GM21447 (cell line): ENCODE results near the gene GAD1.

Experiments
- ATAC-seq: cut with Tn5 transposase; IDR thresholded peaks from one replicate; pipeline ENCODE4 v1.9.1; 2021; ENCODE audit not compliant: unreplicated experiment

Gene GAD1

DNA sequence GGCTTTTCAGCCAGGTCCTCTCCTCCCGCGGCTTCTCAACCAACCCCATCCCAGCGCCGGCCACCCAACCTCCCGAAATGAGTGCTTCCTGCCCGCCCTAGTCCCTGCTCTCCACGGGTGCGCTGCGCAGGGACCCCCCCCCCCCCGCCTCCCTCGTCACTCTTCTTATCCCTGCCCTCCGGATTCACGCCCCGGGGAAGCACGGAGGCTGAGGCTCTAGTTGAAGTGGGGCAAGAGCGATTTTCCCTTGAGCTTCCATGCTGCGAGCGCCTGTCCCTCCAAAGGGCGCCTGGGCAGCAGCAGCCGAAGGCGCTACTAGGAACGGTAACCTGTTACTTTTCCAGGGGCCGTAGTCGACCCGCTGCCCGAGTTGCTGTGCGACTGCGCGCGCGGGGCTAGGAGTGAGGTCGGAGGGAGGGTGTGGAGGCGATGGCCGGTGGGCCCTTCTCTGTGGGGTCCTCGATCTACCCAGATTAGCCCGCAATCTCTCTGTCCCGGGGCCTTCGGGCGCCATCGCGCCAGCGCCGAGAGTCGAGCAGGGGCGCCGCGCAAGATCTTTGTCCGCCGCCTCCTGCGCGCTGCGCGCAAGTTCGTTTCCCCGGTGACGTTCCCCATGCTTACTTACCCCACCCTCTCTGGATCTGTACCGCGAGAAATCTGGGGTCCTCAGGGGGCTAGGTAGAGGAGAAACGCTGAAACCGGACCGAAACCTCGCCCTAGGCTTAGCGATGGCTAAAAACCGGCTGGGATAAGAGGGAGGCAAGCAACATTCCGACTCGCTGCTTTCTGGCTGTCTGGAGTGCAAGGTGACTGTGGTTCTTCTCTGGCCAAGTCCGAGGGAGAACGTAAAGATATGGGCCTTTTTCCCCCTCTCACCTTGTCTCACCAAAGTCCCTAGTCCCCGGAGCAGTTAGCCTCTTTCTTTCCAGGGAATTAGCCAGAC is 677 bp downstream of the GAD1 start:
- no peak for ATAC-seq

GRCh38 chr2:170818036-170818751 is 1.5 kb downstream of the GAD1 start:
- no peak for ATAC-seq

- no peak for ATAC-seq
These were observed 2.2 kb downstream of the GAD1 start for GRCh38 chr2:170818752-170819470.

GRCh38 chr2:170819680-170820664 is 3.3 kb downstream of the GAD1 start:
- no peak for ATAC-seq

GRCh38 chr2:170820757-170821530 is 4.3 kb downstream of the GAD1 start:
- ATAC-seq = no peak

DNA sequence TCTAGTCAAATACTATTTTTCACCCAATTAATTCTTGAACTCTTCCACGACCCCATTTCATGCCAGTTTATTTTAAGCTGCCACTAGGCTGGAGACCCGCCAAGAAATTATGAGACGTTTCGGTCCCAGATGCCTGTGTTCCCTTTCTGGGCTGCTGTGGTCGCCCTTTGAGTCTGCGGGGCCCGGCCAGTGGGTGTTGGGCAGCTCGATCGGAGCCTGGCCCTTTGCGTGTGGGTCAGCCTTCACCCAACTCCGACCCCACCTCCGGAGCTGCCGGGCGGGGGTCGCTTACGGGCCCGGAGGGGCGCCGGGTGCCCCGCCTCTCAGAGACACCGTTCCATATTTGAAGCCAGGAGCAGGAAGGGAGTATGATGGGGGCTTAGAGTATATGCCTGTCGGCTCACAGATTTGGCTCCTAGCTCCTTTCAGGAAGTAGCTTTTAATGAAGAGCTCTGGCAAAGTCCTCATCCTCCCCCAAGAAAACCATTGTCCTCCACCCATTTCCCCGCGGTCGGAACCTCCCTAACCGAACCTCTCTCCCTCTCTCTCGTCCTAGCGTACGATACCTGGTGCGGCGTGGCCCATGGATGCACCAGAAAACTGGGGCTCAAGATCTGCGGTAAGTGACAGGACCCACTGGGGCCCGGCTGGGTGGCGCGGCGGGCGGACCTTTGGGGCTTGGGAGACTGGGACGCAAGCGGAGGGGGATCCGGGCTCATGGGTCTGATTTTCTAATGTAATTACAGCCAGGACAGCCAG is 5.0 kb downstream of the GAD1 start:
- no peak for ATAC-seq

DNA sequence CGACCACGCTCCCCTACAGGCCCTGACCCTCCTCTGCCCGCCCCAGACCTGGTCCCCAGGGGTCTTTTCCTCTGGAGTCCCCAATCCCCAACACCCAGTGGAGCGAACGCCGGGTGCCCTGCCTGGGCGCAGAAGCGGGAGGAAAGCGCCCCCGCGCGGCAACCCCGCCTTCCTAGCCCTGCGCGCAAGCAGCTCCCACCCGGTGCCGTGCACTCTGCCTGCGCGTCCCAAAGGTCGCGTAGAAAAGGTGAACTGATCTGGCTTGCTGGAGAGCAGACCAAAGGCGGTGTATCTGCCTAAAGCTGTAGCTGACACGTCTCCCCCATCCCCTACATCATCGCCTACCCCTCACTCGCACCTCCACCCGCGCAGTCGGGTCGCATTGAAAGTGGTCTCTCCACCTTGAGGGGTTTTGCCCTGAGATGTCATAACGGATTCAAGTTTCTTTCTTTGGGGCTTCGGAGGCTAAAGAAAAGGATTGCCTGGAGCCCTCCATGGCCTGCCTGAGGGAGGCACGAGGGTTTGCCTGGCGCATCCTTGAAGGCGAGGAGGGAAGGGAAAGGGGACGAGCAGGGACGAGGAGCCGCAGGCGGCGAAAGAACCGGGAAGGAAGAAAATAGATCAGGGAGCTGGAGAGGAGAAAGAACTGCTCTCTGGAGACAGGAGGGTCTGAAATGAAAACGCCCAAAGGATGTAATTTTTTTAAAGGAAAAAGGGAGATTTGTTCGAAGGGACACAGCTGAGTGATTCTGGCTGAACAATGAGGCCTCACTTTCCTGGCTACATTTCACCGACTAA is 5.8 kb downstream of the GAD1 start:
- ATAC-seq = no peak

DNA sequence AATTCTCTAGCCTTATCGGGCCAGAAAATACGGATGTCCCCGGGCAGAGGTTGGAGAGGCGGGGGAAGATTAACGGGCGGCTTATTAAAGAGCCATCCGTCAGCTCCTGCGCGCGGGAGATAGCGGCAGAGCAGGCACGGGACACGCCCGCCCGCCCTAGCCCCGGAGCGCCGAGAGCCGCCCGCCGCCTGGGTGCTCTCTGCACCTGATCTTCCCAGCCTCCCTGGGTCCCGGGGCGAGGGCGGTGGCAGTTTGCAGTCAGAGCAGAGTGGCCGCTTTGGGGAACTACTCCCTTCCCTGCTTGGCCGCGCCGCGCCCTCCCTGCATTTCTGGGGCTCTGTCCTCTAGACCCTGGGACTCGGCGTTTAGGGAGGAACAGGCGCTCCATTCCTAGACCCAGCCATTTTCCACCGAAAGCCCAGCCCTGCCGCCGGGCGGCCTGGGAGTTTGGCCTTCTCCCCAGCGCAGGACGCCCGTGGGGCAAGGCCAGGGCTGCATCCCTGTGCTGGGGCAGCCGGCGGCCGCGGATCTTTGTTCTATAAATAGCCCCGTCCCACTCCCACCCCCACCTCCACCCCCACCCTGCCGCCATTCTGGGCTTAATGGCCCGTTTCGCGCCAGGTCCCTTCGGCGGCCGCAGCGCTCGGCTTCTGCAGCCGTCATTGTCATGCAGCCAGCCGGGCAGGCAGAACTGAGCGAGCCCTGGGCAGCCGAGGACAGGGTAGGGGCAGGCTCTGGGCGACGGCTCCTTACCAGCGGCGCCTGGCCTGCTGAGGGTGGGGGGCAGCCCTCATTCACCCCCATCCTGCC is 6.6 kb downstream of the GAD1 start:
- ATAC-seq = no peak

GRCh38 chr2:170823898-170824215 is 7.2 kb downstream of the GAD1 start:
- ATAC-seq = no peak

- no peak for ATAC-seq
These were observed 7.9 kb downstream of the GAD1 start for GRCh38 chr2:170824526-170825015.

DNA sequence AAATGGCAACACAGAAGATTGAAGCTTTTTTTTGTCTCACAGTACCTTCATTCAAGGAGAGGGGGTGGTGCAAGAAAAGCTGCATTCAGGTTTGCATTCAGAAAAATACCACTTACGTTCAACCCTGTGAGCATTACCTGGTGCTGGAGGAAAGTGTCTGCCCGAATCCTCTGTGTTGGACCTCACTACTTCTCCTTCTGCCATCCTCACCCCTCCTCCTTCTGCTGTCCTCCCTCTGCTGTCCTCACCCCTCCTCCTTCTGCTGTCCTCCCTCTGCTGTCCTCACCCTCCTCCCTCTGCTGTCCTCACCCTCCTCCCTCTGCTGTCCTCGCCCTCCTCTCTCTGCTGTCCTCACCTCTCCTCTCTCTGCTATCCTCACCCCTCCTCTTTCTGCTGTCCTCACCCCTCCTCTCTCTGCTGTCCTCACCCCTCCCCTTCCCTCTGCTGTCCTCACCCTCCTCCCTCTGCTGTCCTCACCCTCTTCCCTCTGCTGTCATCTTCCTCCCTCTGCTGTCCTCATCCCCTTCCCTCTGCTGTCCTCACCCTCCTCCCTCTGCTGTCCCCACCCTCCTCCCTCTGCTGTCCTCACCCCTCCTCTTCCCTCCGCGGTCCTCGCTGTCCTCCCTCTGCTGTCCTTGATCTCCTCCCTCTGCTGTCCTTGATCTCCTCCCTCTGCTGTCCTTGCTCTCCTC is 11.3 kb downstream of the GAD1 start:
- no peak for ATAC-seq

- no peak for ATAC-seq
These were observed 11.8 kb downstream of the GAD1 start for GRCh38 chr2:170828533-170828916.

DNA sequence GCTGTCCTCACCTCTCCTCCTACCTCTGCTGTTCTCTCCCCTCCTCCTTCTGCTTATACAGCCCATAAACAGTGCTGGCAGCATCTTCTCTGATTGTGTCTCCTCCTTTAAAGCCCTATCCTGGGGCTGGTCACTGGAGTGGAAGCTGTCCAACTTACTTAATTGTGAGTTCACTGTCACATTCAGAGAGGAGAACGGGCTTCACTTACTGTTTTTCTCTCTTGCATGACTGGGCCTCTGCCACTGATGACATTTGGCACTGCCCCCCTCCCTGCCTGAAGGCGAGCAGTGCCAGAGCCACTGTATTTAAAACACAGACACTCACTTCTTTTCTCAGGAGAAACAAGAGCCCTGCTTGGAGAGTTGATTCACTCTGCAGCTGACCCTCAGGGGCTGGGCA is 12.3 kb downstream of the GAD1 start:
- no peak for ATAC-seq

DNA sequence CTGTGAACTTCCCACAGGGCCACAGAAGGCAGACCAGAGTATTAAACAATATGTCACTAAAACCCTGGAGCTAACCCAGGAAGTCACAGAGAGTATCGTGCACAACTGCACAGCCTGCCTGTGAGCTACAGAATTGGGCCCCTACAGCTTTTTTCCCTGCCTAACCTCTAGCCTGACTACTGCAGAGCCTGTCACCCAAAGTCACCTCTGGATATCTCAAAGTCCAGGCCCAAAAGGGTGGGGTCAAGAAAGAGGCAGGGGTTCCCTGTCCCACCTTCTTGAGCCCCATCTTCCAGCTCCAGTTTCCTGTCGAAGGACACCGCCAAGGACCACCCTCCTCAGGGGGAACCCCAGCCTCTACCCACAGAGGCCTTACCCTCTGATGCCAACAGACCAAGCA is 13.5 kb downstream of the GAD1 start:
- ATAC-seq = no peak

DNA sequence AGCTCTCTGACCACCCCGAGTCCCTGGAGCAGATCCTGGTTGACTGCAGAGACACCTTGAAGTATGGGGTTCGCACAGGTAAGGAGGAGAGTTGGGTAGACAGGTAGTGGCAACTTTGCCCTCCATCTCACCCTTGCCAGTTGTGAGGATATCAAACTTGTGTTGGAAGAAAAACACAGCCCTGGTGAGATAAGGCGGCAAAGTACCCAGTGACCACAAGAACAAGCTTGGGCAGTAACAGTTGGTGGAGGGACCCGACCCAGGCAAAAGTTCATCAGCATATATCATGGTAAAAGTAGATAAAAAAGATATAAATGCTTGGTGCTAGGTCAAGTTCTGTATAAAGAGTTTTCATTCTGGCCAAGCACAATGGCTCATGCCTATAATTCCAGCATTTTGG is 14.4 kb downstream of the GAD1 start:
- no peak for ATAC-seq

DNA sequence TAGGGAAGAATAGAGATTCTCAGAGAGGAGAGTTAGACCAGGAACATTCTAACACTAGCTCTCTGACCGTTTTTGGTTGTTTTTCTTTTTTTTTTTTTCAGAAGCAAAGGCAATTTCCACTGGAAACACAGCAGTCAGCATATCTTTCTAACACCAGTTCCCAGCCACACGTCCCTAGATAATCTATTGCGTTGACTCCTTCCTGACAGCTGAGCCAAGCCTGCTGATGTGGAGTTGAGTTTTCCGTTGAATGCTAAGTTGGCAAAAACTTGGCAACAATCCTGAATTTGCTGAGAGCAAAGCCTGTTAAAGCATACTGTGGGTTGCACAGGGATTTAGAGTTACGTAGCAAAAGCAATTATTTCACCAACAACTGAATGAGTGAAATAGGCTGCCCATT is 19.3 kb downstream of the GAD1 start:
- ATAC-seq = no peak

GRCh38 chr2:170840717-170841210 is 24.1 kb downstream of the GAD1 start:
- no peak for ATAC-seq
